KMS-11 (cell line): ENCODE results near the gene AGAP1.

Source experiments
- H2AFZ ChIP-seq: fragments of 200-600 bp; sonication (generic); 2 replicates; pipeline ENCODE4 v1.6.1; 2016; ENCODE audit warnings: antibody characterized with exemption, mixed run types, low read depth
- H3K27ac ChIP-seq: fragments of 200-600 bp; sonication (generic); 2 replicates; pipeline ENCODE4 v1.6.1; 2016; ENCODE audit warnings: mild to moderate bottlenecking, mixed run types
- H3K27me3 ChIP-seq: fragments of 200-600 bp; sonication (generic); 2 replicates; pipeline ENCODE4 v1.6.1; 2017; ENCODE audit warnings: mild to moderate bottlenecking, low read depth, mixed run types, moderate library complexity; ENCODE audit not compliant: insufficient read depth
- H3K36me3 ChIP-seq: fragments of 200-600 bp; sonication (generic); 2 replicates; pipeline ENCODE4 v1.6.1; 2017; ENCODE audit warnings: mild to moderate bottlenecking, mixed run types; ENCODE audit not compliant: insufficient read depth
- H3K4me1 ChIP-seq: fragments of 200-600 bp; sonication (generic); 2 replicates; pipeline ENCODE4 v1.6.1; 2016; ENCODE audit warnings: mild to moderate bottlenecking, low read depth, mixed run types; ENCODE audit not compliant: poor library complexity, severe bottlenecking
- H3K4me2 ChIP-seq: fragments of 200-600 bp; sonication (generic); 2 replicates; pipeline ENCODE4 v1.7.0; 2016; ENCODE audit warnings: mild to moderate bottlenecking, mixed run types
- H3K4me3 ChIP-seq: fragments of 200-600 bp; sonication (generic); IDR thresholded peaks from 2 replicates; pipeline ENCODE4 v1.6.1; 2017; ENCODE audit warnings: low read depth, low read length, mixed read lengths; ENCODE audit not compliant: insufficient read depth
- H3K79me2 ChIP-seq: fragments of 200-600 bp; sonication (generic); 2 replicates; pipeline ENCODE4 v1.6.1; 2016; ENCODE audit warnings: low read depth, mixed run types; ENCODE audit not compliant: insufficient read depth
- H3K9ac ChIP-seq: fragments of 200-600 bp; sonication (generic); 2 replicates; pipeline ENCODE4 v1.6.1; 2016; ENCODE audit warnings: mild to moderate bottlenecking, mixed run types
- H4K20me1 ChIP-seq: fragments of 200-600 bp; sonication (generic); 2 replicates; pipeline ENCODE4 v1.6.1; 2016; ENCODE audit warnings: mild to moderate bottlenecking, mixed run types; ENCODE audit not compliant: insufficient read depth
- CTCF ChIP-seq: fragments of 200-600 bp; sonication (generic); conservative IDR thresholded peaks from 2 replicates; pipeline ENCODE4 v1.6.1; 2017; ENCODE audit warnings: low read depth, mild to moderate bottlenecking, antibody characterized with exemption, low read length, moderate library complexity, mixed read lengths

Gene AGAP1

GRCh38 chr2:235699576-235699975 is 205.7 kb downstream of the AGAP1 start:
- Histone ChIP-seq H3K9ac (no peak overlapping the region), H3K4me2 (no peak overlapping the region), H3K27me3 (no peaks in the 10 kb centered on the region), H3K27ac (no peak overlapping the region), H3K36me3 (no peaks in the 10 kb centered on the region), H3K4me1 (peaks cover 5% of the 10 kb centered on the region), H3K79me2 (peaks cover 46% of the 10 kb centered on the region; the same call in 1 of the 2 replicates), H2AFZ (no peak overlapping the region), H3K4me3 (no peak overlapping the region), H4K20me1 (no peaks in the 10 kb centered on the region)
- no peak for TF ChIP-seq CTCF

DNA sequence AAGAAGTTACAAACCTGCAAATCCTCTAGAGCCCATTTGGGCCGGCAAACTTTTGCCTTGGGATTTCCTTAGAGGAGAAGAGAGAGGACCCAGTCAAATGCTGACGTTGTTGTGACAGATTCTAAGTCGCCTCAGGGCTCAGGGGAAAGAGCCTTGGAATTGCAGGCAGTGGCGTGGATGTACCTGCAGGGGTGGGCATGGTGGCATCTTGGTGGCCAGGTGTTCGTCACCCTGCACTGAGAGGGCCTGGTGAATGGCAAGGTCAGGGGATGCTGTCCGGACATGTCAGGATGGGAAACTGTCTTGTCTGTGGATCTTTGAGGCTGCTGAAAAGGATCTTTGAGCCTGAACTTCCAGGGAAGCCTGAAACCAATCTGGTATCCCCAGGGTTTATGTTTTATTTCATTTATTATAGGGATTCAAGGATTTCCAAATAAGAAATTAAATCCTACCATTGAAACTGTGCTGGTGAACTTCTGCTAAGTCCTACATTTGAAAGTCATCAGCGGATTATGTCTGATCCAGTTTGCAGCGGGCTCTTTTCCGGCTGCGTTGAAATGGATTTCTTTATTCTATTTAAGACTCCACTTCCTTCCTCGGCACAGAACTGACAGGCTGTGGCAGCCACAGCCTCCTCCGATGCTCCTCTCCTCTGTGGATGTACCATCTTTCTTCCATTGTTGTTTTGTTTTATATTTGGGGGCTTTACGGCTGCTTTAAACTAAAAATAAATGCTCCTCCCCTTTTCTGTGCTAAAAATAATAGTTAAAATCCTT is 207.6 kb downstream of the AGAP1 start:
- no peak for TF ChIP-seq CTCF

GRCh38 chr2:235702186-235702585 is 208.3 kb downstream of the AGAP1 start:
- Histone ChIP-seq H3K4me1 (peaks cover 10% of the 10 kb centered on the region), H3K9ac (no peak overlapping the region), H4K20me1 (no peaks in the 10 kb centered on the region), H3K4me3 (no peak overlapping the region), H3K27me3 (no peaks in the 10 kb centered on the region), H3K36me3 (no peaks in the 10 kb centered on the region), H3K27ac (no peak overlapping the region), H3K79me2 (peaks cover 40% of the 10 kb centered on the region; the same call in 1 of the 2 replicates), H3K4me2 (no peak overlapping the region), H2AFZ (no peak overlapping the region)
- no peak for TF ChIP-seq CTCF

More for the DNA sequence above, 207.6 kb downstream of the AGAP1 start:
- H2AFZ ChIP-seq: no peak overlapping the region
- no peaks in the 10 kb centered on the region for H3K27me3 ChIP-seq
- H3K9ac ChIP-seq: no peak overlapping the region
- H3K4me2 ChIP-seq: no peak overlapping the region
- no peak overlapping the region for H3K27ac ChIP-seq
- no peak overlapping the region for H3K4me3 ChIP-seq
- H4K20me1 ChIP-seq: no peaks in the 10 kb centered on the region
- peaks cover 8% of the 10 kb centered on the region for H3K4me1 ChIP-seq
- H3K79me2 ChIP-seq: peaks cover 40% of the 10 kb centered on the region; the same call in 1 of the 2 replicates
- H3K36me3 ChIP-seq: no peaks in the 10 kb centered on the region

DNA sequence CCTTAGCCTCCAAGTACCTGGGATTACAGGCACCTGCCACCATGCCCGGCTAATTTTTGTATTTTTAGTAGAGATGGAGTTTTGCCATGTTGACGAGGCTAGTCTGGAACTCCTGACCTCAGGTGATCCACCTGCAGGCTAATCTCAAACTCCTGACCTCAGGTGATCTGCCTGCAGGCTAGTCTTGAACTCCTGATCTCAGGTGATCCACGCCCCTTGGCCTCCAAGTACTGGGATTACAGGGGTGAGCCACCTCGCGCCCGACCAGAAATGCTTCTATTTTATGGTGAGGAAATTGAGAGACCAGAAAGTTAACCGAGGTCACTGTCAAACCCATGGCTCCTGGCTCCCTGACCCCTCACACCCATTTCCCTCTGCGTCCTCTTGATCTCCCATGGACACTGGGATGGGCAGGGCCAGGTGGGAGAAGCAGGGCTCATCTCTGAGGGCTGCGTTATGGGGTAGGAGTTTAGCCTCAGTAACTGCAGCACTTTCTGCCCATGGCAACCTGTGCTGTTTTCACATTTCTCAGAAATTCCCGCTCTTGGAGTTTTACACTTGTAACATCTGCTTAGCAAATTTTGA is 210.0 kb downstream of the AGAP1 start:
- H3K4me2 ChIP-seq: no peak overlapping the region
- no peak overlapping the region for H3K9ac ChIP-seq
- no peaks in the 10 kb centered on the region for H3K36me3 ChIP-seq
- peaks cover 31% of the 10 kb centered on the region; the same call in 1 of the 2 replicates for H3K79me2 ChIP-seq
- no peak overlapping the region for H3K27ac ChIP-seq
- H3K4me1 ChIP-seq: peaks cover 5% of the 10 kb centered on the region
- H4K20me1 ChIP-seq: no peaks in the 10 kb centered on the region
- H3K27me3 ChIP-seq: no peaks in the 10 kb centered on the region
- no peak overlapping the region for H3K4me3 ChIP-seq
- no peak overlapping the region for H2AFZ ChIP-seq
- no peak for TF ChIP-seq CTCF
